H9 (cell line): Measurements from ENCODE around the gene TFEB. TPM values are rescaled to one million over a fixed set of nuclear protein-coding genes. Genes with fewer than 3 reads are reported as not detected.

Experiments
- DNase-seq: peaks from one replicate; pipeline ENCODE4 v3.0.0-alpha.2; 2017
- H2AFZ ChIP-seq: one replicate; pipeline ENCODE4 v1.6.1; 2013; ENCODE audit warnings: mild to moderate bottlenecking, low read length, control low read depth, moderate library complexity
- H2AK5ac ChIP-seq: 2 replicates; pipeline ENCODE4 v1.6.1; 2013; ENCODE audit warnings: low read length, control low read depth, mixed read lengths; ENCODE audit not compliant: insufficient read length
- H2BK120ac ChIP-seq: one replicate; pipeline ENCODE4 v1.6.1; 2013; ENCODE audit warnings: low read depth, mild to moderate bottlenecking, low read length, control low read depth, inconsistent platforms; ENCODE audit not compliant: poor library complexity, severe bottlenecking
- H2BK12ac ChIP-seq: 2 replicates; pipeline ENCODE4 v1.6.1; 2013; ENCODE audit warnings: low read length, control low read depth, mixed read lengths, low read depth; ENCODE audit not compliant: insufficient read length
- H2BK15ac ChIP-seq: 2 replicates; pipeline ENCODE4 v1.6.1; 2013; ENCODE audit warnings: low read depth, low read length, control low read depth
- H2BK20ac ChIP-seq: one replicate; pipeline ENCODE4 v1.6.1; 2013; ENCODE audit warnings: low read depth, mild to moderate bottlenecking, low read length, control low read depth, inconsistent platforms; ENCODE audit not compliant: poor library complexity, severe bottlenecking
- H2BK5ac ChIP-seq: 2 replicates; pipeline ENCODE4 v1.6.1; 2013; ENCODE audit warnings: low read length, control low read depth, mixed read lengths; ENCODE audit not compliant: insufficient read length
- H3K14ac ChIP-seq: 2 replicates; pipeline ENCODE4 v1.6.1; 2013; ENCODE audit warnings: low read length, control low read depth; ENCODE audit not compliant: insufficient read depth
- H3K18ac ChIP-seq: 2 replicates; pipeline ENCODE4 v1.6.1; 2013; ENCODE audit warnings: low read depth, mild to moderate bottlenecking, mixed read lengths, low read length, control low read depth; ENCODE audit not compliant: insufficient read length
- H3K23ac ChIP-seq: 2 replicates; pipeline ENCODE4 v1.6.1; 2013; ENCODE audit warnings: low read length, control low read depth, mixed read lengths, low read depth; ENCODE audit not compliant: insufficient read length
- H3K23me2 ChIP-seq: 2 replicates; pipeline ENCODE4 v1.6.1; 2013; ENCODE audit warnings: low read depth, mild to moderate bottlenecking, mixed read lengths, low read length, control low read depth; ENCODE audit not compliant: insufficient read length, poor library complexity, severe bottlenecking
- H3K27ac ChIP-seq: 2 replicates; pipeline ENCODE4 v1.5.1; 2013; ENCODE audit warnings: low read length, control low read depth, mixed read lengths, low read depth; ENCODE audit not compliant: insufficient read length
- H3K27me3 ChIP-seq: 2 replicates; pipeline ENCODE4 v1.6.1; 2013; ENCODE audit warnings: low read length, control low read depth, inconsistent platforms; ENCODE audit not compliant: insufficient read depth
- H3K4ac ChIP-seq: 2 replicates; pipeline ENCODE4 v1.6.1; 2013; ENCODE audit warnings: low read depth, mild to moderate bottlenecking, control low read depth, inconsistent platforms, low read length, moderate library complexity
- H3K4me1 ChIP-seq: 2 replicates; pipeline ENCODE4 v1.6.1; 2013; ENCODE audit warnings: low read length, control low read depth, inconsistent platforms; ENCODE audit not compliant: insufficient read depth
- H3K4me2 ChIP-seq: 2 replicates; pipeline ENCODE4 v1.6.1; 2013; ENCODE audit warnings: low read length, control low read depth, mixed read lengths; ENCODE audit not compliant: insufficient read length, insufficient read depth
- H3K56ac ChIP-seq: 2 replicates; pipeline ENCODE4 v1.6.1; 2013; ENCODE audit warnings: low read depth, mild to moderate bottlenecking, mixed read lengths, low read length, control low read depth; ENCODE audit not compliant: insufficient read length
- H3K79me1 ChIP-seq: 2 replicates; pipeline ENCODE4 v1.6.1; 2013; ENCODE audit warnings: low read depth, mild to moderate bottlenecking, moderate library complexity, low read length, control low read depth, inconsistent platforms; ENCODE audit not compliant: insufficient read depth, poor library complexity, severe bottlenecking
- H3K79me2 ChIP-seq: 2 replicates; pipeline ENCODE4 v1.6.1; 2013; ENCODE audit warnings: low read length, control low read depth, inconsistent platforms; ENCODE audit not compliant: insufficient read depth
- H3K9ac ChIP-seq: 2 replicates; pipeline ENCODE4 v1.6.1; 2013; ENCODE audit warnings: low read length, control low read depth, mixed read lengths; ENCODE audit not compliant: insufficient read length; ENCODE audit errors: extremely low read depth
- H3K9me3 ChIP-seq: one replicate; pipeline ENCODE4 v1.6.1; 2013; ENCODE audit warnings: low read depth, low read length, inconsistent platforms; ENCODE audit not compliant: control insufficient read depth
- H3T11ph ChIP-seq: one replicate; pipeline ENCODE4 v1.6.1; 2013; ENCODE audit warnings: mild to moderate bottlenecking, low read length, control low read depth, inconsistent platforms
- H4K20me1 ChIP-seq: one replicate; pipeline ENCODE4 v1.6.1; 2013; ENCODE audit not compliant: control insufficient read depth, insufficient read length, insufficient read depth
- H4K5ac ChIP-seq: 2 replicates; pipeline ENCODE4 v1.6.1; 2013; ENCODE audit warnings: low read depth, mild to moderate bottlenecking, mixed read lengths, low read length, control low read depth; ENCODE audit not compliant: insufficient read length
- H4K8ac ChIP-seq: replicated peaks from 2 replicates; pipeline ENCODE4 v1.6.1; 2013; ENCODE audit warnings: low read length, control low read depth, mixed read lengths, low read depth; ENCODE audit not compliant: insufficient read length
- H4K91ac ChIP-seq: 2 replicates; pipeline ENCODE4 v1.6.1; 2013; ENCODE audit warnings: low read depth, mild to moderate bottlenecking, moderate library complexity, mixed read lengths, low read length, control low read depth; ENCODE audit not compliant: insufficient read length
- H3K27ac Mint-ChIP-seq, 3 experiments: 2 replicates in 2 of 3; 3 replicates in 1 of 3; pipeline ENCODE4 v1.8.0; 2020 to 2021; ENCODE audit warnings: mixed read lengths in 3 of 3, mild to moderate bottlenecking in 1 of 3, moderate library complexity in 1 of 3
- H3K27me3 Mint-ChIP-seq: 2 replicates; pipeline ENCODE4 v1.8.0; 2021; ENCODE audit warnings: low read depth, mild to moderate bottlenecking, moderate library complexity, mixed read lengths
- H3K36me3 Mint-ChIP-seq, 3 experiments: 2 replicates in 2 of 3; 3 replicates in 1 of 3; pipeline ENCODE4 v1.8.0; 2020 to 2021; ENCODE audit warnings: low read depth in 3 of 3, mixed read lengths in 3 of 3; ENCODE audit not compliant: insufficient read depth in 1 of 3
- H3K4me1 Mint-ChIP-seq, 2 experiments: 2 replicates each; pipeline ENCODE4 v1.8.0; 2020; ENCODE audit warnings: mixed read lengths in 2 of 2
- H3K4me3 Mint-ChIP-seq, 2 experiments: 2 replicates in 1 of 2; 3 replicates in 1 of 2; pipeline ENCODE4 v1.8.0; 2020 to 2021; ENCODE audit warnings: mild to moderate bottlenecking in 2 of 2, mixed read lengths in 2 of 2, moderate library complexity in 1 of 2
- H3K9me3 Mint-ChIP-seq, 2 experiments: 2 replicates in 1 of 2; 3 replicates in 1 of 2; pipeline ENCODE4 v1.8.0; 2020; ENCODE audit warnings: mild to moderate bottlenecking in 2 of 2, mixed read lengths in 2 of 2, moderate library complexity in 1 of 2
- CTCF ChIP-seq: fragments of 200-600 bp; sonication (generic); conservative IDR thresholded peaks from 3 replicates; pipeline ENCODE4 v1.8.0; 2021; ENCODE audit warnings: antibody characterized with exemption, mild to moderate bottlenecking
- WGBS: extraction: QIAGEN DNeasy Blood & Tissue Kit; methylation state at CpG from one replicate; pipeline ENCODE4 v1.1.7; 2013; ENCODE audit warnings: missing lambda C conversion rate, low lambda C conversion rate, mixed read lengths; ENCODE audit not compliant: insufficient read length; ENCODE audit errors: extremely low coverage; 5-methylcytosine and 5-hydroxymethylcytosine counted together
- total RNA-seq: library from RNA; stranded (reverse); gene quantifications from 2 replicates; pipeline ENCODE4 v1.2.1, GENCODE V29; 2021

Gene TFEB
- total RNA-seq, 1 experiment from 2014 or later = 1.2 TPM

GRCh38 chr6:41779336-41779735, 43.9 kb upstream of the TFEB start:
- Histone ChIP-seq H3K9ac (peak overlapping the region; percentile 54), H2BK12ac (no peak overlapping the region), H3K4me1 (no peaks in the 10 kb centered on the region), H2BK5ac (no peak overlapping the region), H2BK15ac (no peak overlapping the region), H4K8ac (no peak overlapping the region), H3K23me2 (peaks cover 11% of the 10 kb centered on the region), H3K56ac (no peak overlapping the region), H3K4ac (no peak overlapping the region), H3K18ac (no peak overlapping the region), H4K91ac (no peak overlapping the region), H3K27ac (no peak overlapping the region), H3K4me2 (peak overlapping the region; percentile 96), H3K79me1 (no peaks in the 10 kb centered on the region), H3K27me3 (peaks cover 7% of the 10 kb centered on the region; the same call in 1 of the 2 replicates), H4K20me1 (no peaks in the 10 kb centered on the region), H4K5ac (no peak overlapping the region), H2BK120ac (no peak overlapping the region), H2AK5ac (no peak overlapping the region), H3K14ac (no peak overlapping the region), H3T11ph (no peak overlapping the region), H3K23ac (no peak overlapping the region), H2AFZ (no peak overlapping the region), H3K9me3 (no peaks in the 10 kb centered on the region), H3K79me2 (no peaks in the 10 kb centered on the region), H2BK20ac (no peak overlapping the region)
- TF ChIP-seq CTCF = no peak
- Mint-ChIP-seq H3K27ac (peak overlapping the region in 1 of 3 experiments; percentile 17; a peak in 1 of 7 replicates), H3K4me1 (peaks cover 13 to 16% of the 10 kb centered on the region in 2 experiments), H3K4me3 (peak overlapping the region; percentile 80 to 91), H3K36me3 (peaks cover 3 to 13% (median 9%) of the 10 kb centered on the region in 3 experiments; a peak in 6 of 7 replicates), H3K9me3 (no peaks in the 10 kb centered on the region), H3K27me3 (peaks cover 40% of the 10 kb centered on the region)
- no peak for DNase-seq
- WGBS = no CpG with 5 or more reads among the region's 16 CpGs
